Measurements from ENCODE around the gene TP73.

The TP73 gene

DNA sequence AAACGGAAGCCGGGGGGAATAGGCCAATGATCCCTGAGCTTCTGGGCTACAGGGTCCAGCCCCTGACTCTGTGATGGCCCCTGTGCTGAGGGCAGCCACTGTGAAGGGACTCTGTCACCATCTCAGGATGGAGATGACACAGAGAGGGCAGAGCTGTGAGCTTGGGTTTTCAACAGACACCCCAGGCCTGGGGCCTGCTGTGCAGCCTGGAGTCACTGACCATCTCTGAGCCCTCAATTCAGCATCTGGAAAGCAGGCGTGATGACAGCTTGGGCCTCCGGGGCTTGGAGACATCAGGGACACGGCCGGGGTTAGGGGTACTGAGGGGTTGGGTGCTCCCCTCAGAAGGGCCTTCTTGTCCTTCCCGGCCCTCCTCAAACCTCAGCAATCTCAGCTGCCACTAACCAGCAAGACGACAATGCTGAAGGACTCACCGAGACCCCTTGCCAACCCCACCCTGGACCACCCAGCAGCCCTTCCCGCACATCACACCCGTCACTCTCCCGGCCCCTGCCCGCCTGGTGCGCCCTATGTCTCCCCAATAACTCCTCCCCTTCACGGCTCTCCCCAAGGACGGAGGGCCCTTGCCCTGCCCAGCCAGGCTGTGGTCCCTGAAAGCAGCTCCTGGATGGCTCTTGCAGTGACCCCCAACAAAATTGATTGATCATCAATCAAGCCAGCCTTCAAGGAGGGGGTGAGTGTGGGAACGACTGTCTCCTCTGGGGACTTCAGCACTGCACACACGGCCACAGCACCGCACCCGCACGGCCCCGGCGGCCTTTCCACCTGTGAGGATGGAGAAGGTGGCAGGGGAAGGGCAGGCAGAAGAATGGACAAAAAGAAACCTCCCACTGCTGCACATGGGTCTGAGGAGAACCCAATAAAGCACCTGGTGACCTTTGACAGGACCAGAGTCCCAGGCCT, 45.3 kb upstream of the TP73 start:
- Histone ChIP-seq H3K27me3 (peaks cover 0 to 87% of the 10 kb centered on the region in 2 donors), H3K4me3 (no peak overlapping the region), H3K9me3 (no peaks in the 10 kb centered on the region), H3K36me3 (no peaks in the 10 kb centered on the region), H3K4me1 (peaks cover 0 to 23% (median 17%) of the 10 kb centered on the region in 4 donors), H3K27ac (no peak overlapping the region)
- DNase-seq: no peak
- TF ChIP-seq, protein P1, sequence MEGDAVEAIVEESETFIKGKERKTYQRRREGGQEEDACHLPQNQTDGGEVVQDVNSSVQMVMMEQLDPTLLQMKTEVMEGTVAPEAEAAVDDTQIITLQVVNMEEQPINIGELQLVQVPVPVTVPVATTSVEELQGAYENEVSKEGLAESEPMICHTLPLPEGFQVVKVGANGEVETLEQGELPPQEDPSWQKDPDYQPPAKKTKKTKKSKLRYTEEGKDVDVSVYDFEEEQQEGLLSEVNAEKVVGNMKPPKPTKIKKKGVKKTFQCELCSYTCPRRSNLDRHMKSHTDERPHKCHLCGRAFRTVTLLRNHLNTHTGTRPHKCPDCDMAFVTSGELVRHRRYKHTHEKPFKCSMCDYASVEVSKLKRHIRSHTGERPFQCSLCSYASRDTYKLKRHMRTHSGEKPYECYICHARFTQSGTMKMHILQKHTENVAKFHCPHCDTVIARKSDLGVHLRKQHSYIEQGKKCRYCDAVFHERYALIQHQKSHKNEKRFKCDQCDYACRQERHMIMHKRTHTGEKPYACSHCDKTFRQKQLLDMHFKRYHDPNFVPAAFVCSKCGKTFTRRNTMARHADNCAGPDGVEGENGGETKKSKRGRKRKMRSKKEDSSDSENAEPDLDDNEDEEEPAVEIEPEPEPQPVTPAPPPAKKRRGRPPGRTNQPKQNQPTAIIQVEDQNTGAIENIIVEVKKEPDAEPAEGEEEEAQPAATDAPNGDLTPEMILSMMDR (IDR thresholded peaks at IDR 0.05): no peak
- intact Hi-C loops (cut with DNase I; ENCODE audit: low total_unique reads): no loop called here

DNA sequence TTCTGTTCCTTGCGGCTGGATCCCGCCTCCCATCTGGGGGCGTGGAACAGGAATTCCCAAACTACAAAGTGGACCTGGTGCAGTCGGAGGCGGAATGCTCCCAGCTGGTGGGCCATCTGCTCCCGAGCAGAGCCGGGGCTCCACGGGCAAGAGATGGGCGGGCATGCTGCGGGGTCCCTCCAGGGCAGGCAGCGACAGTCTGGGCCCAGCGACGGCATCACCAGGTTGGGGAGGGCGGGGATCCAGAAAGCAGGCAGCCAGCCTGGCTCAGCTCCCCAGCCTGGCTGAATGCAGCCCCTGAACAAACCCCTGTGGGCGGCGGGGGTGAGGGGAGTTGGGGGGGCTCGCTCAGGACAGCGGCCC, 44.6 kb upstream of the TP73 start:
- DNase-seq: no peak
- Histone ChIP-seq H3K4me1 (peaks cover 0 to 23% (median 17%) of the 10 kb centered on the region in 4 donors), H3K27ac (no peak overlapping the region), H3K36me3 (no peaks in the 10 kb centered on the region), H3K9me3 (no peaks in the 10 kb centered on the region), H3K4me3 (no peak overlapping the region), H3K27me3 (peaks cover 0 to 93% of the 10 kb centered on the region in 2 donors)
- intact Hi-C loops (cut with DNase I; ENCODE audit: low total_unique reads): no loop called here
- TF ChIP-seq, protein P1 (IDR thresholded peaks at IDR 0.05): no peak

DNA sequence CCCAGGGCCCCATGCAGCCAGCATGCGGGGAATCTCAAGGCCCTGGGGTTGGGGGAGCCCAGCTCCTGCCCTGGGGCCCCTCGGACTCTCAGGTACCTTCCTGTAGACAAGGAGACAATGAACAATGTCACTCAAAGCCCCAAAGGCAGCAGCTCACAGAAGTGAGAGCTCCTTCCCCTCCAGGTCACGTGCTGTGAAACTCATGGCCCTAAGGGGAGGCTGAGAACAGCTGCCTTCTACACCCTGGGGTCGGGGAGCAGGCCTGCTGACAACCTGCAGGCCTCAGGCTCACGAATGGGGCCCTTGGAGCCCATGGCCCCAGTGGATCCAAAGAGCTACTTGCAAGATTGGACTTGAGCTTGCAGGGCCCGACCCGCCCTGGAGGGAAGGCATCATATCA, 44.2 kb upstream of the TP73 start:
- no peaks in the 10 kb centered on the region for H3K9me3 ChIP-seq
- H3K27me3 ChIP-seq: peaks cover 0 to 91% of the 10 kb centered on the region in 2 donors
- no peak overlapping the region for H3K4me3 ChIP-seq
- DNase-seq: no peak
- intact Hi-C loops (cut with DNase I; ENCODE audit: low total_unique reads): no loop called here
- TF ChIP-seq, protein P1 (IDR thresholded peaks at IDR 0.05): no peak
- peaks cover 0 to 23% (median 17%) of the 10 kb centered on the region in 4 donors for H3K4me1 ChIP-seq
- no peaks in the 10 kb centered on the region for H3K36me3 ChIP-seq
- H3K27ac ChIP-seq: no peak overlapping the region

DNA sequence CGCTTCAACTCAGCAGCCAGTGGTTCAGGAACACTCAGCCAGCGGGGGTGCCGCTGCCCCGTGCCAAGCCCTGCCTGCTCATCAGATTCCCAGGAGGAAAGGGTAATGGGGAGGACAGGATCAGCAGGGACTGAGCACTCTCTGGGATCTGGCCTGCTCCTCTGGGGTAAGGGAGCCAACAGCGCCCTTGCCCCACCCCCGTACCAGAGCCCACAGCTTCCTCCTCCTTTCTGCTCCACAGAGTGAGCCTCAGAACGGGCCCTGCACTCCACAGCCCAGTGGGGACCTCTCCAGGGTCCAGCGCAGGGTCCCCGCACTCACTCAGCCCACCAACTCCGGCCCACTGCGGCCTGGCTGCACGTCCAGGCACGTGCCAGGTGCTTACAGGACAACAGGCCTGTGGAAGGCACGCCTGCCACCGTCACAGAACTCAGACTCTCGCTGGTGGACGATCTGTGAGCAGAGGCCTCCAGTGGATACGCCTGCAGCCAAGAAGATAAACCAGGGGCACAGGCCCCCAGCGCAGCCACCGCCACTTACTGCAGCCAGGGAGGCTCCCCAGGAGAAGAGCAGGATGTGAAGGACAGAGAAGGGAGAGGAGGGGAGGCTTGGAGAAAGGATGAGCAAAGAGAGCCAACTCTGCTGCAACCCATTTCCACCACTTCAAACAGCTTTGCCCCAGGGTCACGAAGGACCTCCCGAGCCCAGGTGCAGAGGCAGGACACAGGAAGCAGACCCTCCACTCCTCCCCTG, 43.1 kb upstream of the TP73 start:
- no peak overlapping the region for H3K4me3 ChIP-seq
- peaks cover 0 to 23% (median 17%) of the 10 kb centered on the region in 4 donors for H3K4me1 ChIP-seq
- intact Hi-C loops (cut with DNase I; ENCODE audit: low total_unique reads): no loop called here
- TF ChIP-seq, protein P1 (IDR thresholded peaks at IDR 0.05): no peak
- no peaks in the 10 kb centered on the region for H3K36me3 ChIP-seq
- peaks cover 0 to 83% of the 10 kb centered on the region in 2 donors for H3K27me3 ChIP-seq
- H3K27ac ChIP-seq: no peak overlapping the region
- DNase-seq: no peak
- H3K9me3 ChIP-seq: no peaks in the 10 kb centered on the region

DNA sequence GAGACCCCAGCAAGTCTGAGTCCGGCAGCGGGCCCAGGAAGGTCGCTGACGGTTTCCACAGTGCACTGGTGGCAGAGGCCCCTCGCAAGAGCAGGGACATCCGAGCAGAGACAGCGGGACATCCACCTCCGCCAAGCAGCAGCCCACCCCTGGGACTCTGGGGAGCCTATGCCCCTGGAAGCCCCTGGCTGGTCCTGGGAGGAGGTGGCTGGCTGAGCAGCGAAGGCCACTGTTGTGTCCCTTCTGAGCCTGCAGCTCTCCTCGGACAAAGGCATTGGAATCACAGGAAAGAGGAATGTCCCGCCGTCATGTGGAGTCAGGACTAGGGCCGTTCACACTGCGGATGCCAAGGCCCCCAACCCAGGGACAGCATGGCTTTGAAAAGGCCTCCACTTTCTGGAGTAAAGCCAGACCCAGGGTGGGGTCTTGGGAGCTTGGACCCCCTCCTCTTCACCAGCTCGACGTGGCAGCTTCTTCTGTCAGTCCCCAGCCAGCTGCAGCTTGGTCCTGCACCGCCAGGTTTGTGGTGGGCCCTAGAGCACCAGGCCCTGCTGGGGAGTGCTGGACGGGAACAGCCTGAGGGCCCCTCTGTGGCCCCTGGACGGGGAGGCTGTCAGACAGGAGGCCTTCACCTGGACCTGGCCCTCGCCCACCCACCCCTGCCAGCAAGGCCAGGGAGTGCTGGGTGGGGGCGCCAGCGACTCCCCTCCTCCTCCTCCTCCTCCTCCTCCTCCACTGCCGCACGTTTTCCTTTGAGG, 42.4 kb upstream of the TP73 start:
- TF ChIP-seq, protein P1 (IDR thresholded peaks at IDR 0.05): no peak
- Histone ChIP-seq H3K27me3 (peaks cover 0 to 76% of the 10 kb centered on the region in 2 donors), H3K27ac (no peak overlapping the region), H3K4me3 (no peak overlapping the region), H3K9me3 (no peaks in the 10 kb centered on the region), H3K4me1 (peaks cover 0 to 23% (median 17%) of the 10 kb centered on the region in 4 donors), H3K36me3 (no peaks in the 10 kb centered on the region)
- no peak for DNase-seq
- intact Hi-C loops (cut with DNase I; ENCODE audit: low total_unique reads): no loop called here
